Colon (tissue), 2 donors: ENCODE measurements around the gene MKLN1.

Experiments used
- FAIRE-seq: peaks from 2 replicates; lab custom pipeline; 2012; peaks lifted over from hg19 to GRCh38; lab: Jason Lieb, UNC
- donor health status: control.
- donor health status: control.

The MKLN1 gene

GRCh38 chr7:131522325-131522930 is 194.8 kb downstream of the MKLN1 start:
- no peak for FAIRE-seq

DNA sequence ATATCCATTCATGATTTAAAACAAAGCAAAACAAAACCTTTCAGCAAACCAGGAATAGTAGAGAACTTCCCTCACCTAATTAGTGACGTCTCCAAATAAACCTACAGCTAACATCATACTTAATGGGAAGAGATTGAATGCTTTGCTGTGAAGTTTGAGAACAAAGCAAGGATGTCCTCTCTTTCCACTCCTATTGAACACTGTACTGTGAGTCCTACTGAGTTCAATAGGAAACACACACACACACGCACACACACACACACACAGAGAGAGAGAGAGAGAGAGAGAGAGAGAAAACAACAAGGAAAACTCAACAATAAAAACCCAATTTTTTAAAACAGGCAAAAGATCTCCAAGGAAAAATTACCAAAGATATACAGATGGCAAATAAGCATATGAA is 196.4 kb downstream of the MKLN1 start:
- no peak for FAIRE-seq

GRCh38 chr7:131524703-131525102 is 197.0 kb downstream of the MKLN1 start:
- no peak for FAIRE-seq

DNA sequence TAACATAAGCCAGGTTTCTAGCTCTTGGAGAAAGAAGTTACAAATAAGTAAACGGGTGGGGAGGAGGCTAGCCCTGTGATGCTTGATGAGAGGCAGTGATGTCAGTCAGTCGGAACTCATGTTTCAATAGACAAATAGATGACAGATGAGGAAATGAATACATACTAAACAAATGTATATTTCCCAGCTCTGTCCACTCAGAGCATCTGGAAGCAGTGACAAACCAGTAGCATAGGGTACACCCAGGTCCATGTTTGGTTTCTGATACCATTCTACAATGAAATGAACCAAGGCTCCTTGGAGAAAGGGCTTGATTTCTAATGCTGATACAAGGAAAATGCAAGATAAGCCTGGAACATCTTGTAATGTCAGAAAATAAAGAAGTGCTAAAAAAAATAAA is 198.1 kb downstream of the MKLN1 start:
- FAIRE-seq: no peak

GRCh38 chr7:131527456-131527855 is 199.8 kb downstream of the MKLN1 start:
- FAIRE-seq: no peak

- no peak for FAIRE-seq
Observed at GRCh38 chr7:131529179-131529578, 201.5 kb downstream of the MKLN1 start.

DNA sequence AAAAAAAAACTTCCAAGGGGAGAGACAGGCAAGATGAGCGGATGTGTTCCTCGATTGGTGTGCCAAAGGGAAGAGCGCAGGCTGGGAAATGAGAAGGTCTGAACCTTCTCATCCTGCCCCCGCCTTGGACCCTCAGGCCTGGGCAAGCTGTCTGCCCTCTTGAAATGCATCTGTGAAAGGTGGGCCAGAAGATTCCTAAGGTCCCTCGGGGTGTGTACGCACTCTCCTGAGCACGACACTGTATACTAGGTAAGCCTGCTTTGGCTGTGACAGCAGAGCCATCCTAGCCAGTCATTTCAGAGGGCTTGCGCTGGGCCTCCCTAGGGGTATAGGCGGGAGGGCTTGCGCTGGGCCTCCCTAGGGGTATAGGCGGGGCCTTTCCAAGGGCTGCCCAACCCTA is 201.9 kb downstream of the MKLN1 start:
- FAIRE-seq: no peak

DNA sequence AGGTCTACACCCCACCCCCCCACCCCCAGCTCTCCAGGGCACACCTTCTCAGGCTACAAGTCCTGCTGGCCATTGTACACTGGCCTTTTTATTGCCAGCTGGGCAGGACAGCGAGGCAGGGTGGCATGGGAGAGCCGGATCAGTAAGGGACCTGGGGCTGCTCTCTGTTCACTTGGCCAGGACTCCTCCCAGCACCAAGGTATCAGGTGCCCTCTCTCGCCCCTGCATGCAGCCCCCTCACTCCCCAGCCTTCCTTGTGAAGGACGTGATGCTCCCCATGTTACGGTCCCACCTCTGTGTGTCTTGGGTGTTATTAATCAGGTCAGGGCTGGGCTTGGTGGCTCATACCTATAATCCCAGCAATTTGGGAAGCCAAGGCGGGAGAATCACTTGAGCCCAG is 202.5 kb downstream of the MKLN1 start:
- no peak for FAIRE-seq

GRCh38 chr7:131532570-131533091 is 205.0 kb downstream of the MKLN1 start:
- FAIRE-seq: no peak

DNA sequence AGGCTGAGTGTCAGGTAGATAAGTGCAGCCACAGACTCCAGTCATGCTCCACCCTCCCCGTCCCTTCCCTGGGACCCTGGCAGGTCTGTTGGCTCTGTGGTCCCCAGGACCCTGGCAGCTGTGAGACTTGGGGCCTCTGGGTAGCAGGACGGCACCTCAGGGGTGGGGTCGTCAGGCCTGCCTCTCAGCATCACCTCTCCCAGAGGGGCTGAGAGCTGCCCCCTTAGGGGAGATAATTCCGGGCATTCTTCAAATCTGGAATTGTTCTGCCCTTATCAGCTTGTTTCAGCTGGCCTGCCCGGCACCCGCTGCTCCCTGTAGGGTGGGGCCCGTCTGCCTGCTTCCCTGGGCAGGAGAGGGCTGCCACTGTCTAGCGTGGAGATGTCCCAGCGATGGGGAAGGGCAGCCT is 205.5 kb downstream of the MKLN1 start:
- FAIRE-seq: no peak

DNA sequence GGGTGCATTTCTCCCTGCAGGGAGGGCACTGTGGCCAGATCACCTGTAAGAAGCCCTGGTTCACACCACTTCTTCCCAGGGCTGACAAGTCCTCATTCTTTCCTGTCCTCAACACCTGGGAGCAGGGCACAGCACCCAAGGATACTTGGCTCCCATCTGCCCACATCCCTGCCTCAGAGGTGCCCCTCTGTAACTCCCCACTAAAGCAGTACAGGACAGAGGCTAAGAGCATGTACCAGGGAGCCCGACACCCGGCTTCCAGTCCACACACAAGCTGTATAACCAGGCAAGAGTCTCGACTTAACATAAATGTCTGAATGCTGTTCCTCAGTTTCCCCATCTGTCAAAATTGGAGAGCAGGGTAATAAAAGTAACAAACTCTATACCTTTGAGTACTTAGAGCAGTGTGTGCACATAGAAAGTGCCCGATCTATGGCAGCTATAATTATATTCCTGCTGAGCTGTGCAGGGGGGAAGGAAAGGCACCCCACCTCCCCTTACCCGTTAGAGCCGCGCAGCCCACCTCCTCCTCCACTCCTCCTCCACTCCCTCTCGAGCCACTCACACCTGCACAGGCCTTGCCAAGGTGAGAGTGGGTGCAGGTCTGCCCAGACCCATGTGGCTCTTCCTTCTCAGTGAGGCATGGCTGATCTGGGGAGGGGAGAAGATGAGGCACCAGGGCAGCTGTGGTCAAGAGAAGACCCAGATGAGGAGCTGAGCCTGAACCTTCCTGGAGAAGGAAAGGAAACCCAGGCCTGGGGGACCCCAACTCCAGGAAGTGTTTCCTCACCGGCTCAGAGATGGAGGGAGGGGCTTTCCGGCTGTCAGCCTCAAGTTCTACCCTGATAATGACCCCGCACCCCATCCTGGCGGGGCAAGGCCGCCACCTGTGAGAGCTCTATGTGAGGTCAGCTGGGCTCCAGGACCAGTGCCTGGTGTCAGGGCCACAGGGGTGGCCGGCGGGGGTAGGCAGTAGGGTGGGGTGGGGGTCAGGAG is 206.2 kb downstream of the MKLN1 start:
- FAIRE-seq: no peak

GRCh38 chr7:131536361-131536849 is 208.7 kb downstream of the MKLN1 start:
- no peak for FAIRE-seq

DNA sequence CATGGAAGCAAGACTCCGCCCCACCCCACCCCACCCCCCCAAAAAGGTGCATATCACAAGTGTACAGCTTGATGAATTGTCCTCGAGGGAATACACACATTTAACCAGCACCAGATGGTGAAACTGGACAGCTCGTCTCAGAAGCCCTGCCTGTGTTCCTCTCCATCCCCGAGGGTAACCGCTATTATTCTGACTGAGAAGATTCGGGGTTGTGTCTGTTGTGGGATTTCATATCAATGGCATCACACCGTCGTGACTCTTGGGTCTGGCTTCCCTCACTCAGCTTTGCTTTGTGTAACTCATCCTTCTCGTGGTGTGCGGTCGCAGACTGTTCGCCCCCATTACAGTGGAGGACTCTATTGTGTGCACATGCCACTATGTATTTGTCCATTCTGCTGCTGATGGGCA is 209.9 kb downstream of the MKLN1 start:
- no peak for FAIRE-seq

- FAIRE-seq: no peak
Observed at GRCh38 chr7:131538071-131538812, 210.6 kb downstream of the MKLN1 start.

DNA sequence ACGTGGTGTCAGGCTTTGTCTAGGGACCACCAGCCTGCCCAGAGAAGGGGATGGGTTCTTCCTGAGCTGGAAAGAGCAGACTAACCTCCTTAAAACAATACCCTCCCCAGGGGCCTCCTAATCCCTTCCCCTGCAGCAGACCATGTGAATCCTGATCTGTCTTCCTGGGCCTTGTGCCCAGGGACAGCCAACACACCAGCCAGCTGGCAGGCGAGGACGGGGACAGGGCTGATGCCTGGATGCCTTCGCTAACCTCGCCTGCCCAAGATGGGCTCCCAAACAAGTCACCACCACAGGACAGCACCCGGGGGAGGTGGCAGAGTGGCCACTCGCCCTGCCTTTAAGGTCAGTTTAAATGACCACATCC is 211.1 kb downstream of the MKLN1 start:
- FAIRE-seq: no peak

DNA sequence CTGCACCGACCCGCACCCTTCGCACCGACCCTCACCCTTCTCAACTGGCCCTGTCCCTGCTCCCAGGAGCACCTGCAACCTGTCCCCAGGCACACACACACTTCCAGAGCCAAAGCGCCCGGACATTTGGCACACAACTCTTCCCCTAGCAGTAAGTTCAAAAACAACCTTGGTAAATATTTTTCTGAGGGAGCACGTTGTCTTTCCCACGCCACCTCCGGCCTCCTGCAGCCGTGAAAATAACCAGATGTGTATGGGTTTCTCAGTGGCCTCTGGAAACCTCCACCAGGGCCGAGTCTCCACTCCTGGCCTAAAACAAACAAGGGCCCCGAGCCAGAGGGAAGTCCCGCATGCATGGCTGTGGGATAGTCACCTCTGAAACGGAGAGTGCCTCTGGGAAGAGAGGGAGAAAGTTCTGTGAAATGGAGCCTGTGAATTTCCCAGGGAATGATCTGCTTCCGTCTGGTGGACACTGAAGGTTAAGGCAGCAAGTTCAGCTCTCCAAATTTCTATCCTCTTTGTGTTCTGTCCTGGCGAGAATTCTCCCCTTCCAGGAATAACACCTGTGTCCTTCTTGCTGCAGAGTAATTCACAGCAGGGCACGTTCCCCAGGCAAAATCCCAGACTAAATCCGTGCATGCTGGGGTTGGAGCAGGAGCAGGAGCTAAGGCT is 213.0 kb downstream of the MKLN1 start:
- FAIRE-seq: no peak

DNA sequence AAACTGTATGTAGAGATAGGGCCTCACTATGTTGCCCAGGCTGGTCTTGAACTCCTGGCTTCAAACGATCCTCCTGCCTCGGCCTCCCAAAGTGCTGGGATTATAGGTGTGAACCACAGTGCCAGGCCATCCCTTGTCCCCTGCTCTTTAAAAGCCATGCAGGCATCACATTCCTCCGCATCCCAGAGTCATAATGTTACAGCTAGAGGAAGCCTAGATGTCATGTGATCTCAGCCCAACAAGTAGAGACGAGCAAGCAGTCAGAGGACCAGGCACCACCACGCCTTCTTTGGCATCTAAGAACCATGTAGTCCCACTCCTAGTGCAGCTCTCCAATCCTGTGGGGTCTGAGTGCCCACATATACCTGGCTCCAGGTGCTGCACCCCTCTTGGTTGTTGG is 215.6 kb downstream of the MKLN1 start:
- FAIRE-seq: no peak

DNA sequence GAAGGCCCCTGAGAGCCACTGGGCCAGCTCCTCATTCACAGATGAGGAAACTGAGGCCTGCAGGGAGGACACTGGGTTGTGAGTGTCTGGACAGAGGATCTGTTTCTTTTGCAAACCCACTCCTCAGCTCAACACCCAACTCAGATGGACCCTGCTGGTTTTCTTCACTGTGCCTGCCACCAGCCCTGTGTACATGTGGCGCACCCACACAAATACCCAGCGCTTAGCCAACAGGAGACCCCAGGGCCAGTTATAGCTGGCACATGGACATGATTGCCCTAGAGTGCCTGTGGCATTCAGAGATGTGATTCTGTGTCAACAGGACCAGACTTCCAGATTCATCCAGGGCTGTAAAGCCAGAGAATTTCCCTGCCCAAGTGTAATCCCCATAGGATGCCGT is 216.3 kb downstream of the MKLN1 start:
- no peak for FAIRE-seq

GRCh38 chr7:131544449-131545301 is 217.0 kb downstream of the MKLN1 start:
- FAIRE-seq: no peak

GRCh38 chr7:131546126-131546525 is 218.4 kb downstream of the MKLN1 start:
- no peak for FAIRE-seq
